Myometrial cell (primary cell): ENCODE measurements around the gene PLAAT5. TPM values are rescaled to one million over a fixed set of nuclear protein-coding genes. Genes with fewer than 3 reads are reported as not detected.

ENCODE experiments used
- total RNA-seq: library from RNA; depleted of rRNA; stranded (reverse); fragments of >200 nt; gene quantifications from 2 replicates; pipeline ENCODE4 v1.2.3, GENCODE V29; 2015

The PLAAT5 gene, protein sequence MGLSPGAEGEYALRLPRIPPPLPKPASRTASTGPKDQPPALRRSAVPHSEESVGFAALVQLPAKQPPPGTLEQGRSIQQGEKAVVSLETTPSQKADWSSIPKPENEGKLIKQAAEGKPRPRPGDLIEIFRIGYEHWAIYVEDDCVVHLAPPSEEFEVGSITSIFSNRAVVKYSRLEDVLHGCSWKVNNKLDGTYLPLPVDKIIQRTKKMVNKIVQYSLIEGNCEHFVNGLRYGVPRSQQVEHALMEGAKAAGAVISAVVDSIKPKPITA
- not detected in 2 replicates for total RNA-seq

DNA sequence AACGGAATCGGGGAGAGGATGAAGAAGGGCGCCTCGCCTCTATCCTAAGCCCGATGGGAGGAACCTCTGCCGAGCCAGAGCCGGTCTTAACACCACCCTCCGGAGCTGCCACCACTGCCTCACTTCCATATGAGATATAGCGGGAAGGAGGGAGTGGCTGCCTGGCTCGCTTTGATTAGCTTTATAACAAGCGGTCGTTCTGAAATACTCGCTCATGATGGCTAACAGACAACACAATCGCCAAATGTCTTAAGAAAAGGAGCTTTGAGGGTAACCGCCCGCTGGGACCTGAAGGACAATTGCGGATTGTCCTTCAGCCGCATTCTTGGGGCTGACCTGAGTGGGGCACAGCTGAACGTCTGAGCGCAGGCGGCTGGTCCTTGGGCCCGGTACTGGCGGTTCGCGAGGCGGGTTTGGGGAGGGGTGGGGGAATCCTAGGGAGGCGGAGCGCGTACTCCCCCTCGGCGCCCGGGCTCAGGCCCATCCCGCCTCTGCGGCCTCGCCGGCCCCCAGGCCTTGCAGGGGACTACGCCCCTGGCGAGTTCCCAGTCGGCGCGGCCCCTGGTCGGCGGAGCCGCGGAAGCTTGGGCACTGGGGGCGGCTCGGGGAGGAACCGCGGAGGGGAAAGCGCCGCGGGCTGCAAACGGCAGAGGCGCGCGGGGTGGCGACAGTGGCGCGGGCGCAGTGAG, at the start of gene PLAAT5:
Gene PLAAT5 (minus strand): TSS at position 617 of the 689 bp plus-strand sequence. CDS start 133 bp downstream, at position 484.

DNA sequence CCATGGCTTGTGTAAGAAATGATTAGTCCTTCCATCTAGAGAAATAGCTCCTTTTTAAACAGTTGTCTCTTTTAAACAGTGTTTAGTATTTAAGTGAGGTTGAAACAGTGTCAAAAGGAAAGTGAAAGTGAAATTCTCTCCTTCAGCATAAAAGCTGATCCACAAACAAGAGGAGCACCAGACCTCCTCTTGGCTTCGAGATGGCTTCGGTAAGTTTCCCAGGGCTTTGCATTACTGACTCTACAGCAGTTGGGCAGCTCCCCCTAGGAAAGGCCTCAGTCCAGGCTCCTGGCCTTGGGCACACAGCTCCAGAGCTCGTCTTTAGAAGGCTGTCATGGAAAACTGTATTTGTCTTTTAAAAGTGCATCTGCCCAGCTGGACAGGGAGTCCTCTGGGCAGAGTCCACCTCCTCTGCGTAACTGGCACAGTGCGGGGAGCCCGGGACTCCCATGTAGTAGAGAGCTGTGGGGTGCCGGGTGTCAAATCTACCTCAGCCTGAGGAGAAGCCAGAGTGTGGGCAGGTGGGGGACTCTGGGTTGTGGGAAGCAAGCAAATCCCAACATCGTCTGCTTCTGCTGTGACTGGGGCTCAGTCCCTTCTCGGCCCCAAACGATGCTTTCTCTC, 45.8 kb upstream of the PLAAT5 start, which contains the start of gene PLAAT4:
Gene PLAAT4 (plus strand): TSS at position 140 of the 624 bp plus-strand sequence. CDS start 61 bp downstream, at position 201.

DNA sequence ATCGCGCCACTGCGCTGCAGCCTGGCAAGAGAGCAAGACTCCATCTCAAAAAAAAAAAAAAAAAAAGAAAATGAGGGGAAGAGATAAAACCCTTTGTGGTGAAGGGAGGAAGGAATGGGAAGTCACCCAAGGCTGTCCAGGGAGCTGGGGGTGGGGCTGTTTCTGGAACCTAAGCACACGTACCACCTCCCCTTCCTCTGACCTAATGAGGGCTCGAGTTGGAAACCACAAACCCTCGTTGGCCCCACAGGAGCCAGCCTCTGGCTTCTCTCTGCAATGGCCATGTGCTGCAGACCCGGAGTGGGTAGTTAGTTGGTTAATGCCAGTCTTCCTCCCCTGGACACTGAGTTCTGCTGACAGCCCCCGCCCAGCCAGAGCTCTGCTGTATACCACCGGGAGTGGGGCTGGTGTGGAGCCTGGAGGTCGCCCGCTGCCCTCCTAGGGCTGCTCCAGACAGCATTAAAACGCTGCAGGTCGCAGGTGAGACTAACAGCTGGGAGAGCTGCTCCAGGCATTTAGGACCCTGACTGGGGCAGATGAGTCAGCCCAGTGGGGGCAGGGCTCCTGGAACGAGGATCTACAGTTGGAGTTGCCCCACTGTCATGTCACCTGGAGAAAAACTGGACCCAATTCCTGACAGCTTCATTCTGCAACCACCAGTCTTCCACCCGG, 15.0 kb upstream of the PLAAT5 start, which contains the start of gene LGALS12:
Gene LGALS12 (plus strand): TSS at position 228 of the 672 bp plus-strand sequence. CDS start 375 bp downstream, at position 603.

Other genes with a start within 250 kb of the PLAAT5 start
- gene SLC22A25, start 247.6 kb downstream of the PLAAT5 start, total RNA-seq, result not detected in 2 replicates
- not detected in 2 replicates for gene SLC22A9, start 121.4 kb downstream of the PLAAT5 start, total RNA-seq
- gene LGALS12, start 14.9 kb upstream of the PLAAT5 start, total RNA-seq, result not detected in 2 replicates
- 29.1 and 43.8 TPM in 2 replicates for gene PLAAT4, start 45.6 kb upstream of the PLAAT5 start, total RNA-seq
- gene PLAAT2, start 72.2 kb upstream of the PLAAT5 start, total RNA-seq, result not detected in 2 replicates
- 6.6 and 12.2 TPM in 2 replicates for gene PLAAT3, start 123.3 kb upstream of the PLAAT5 start, total RNA-seq
- 84.5 and 94.5 TPM in 2 replicates for gene ATL3, start 180.2 kb upstream of the PLAAT5 start, total RNA-seq
- gene RTN3, start 190.3 kb upstream of the PLAAT5 start, total RNA-seq, result 85.1 and 103 TPM in 2 replicates